GM12801 (cell line): ENCODE data around the gene SLC38A6.

Experiments
- CTCF ChIP-seq: IDR thresholded peaks from one replicate; pipeline ENCODE4 v1.5.1; 2011; ENCODE audit warnings: control low read depth; ENCODE audit not compliant: insufficient read length; ENCODE audit errors: extremely low read depth

The SLC38A6 gene

GRCh38 chr14:60951776-60952435 is 29.1 kb upstream of the SLC38A6 start:
- no peak for TF ChIP-seq CTCF

- no peak for TF ChIP-seq CTCF
These were observed 24.8 kb upstream of the SLC38A6 start for GRCh38 chr14:60956202-60956601.

DNA sequence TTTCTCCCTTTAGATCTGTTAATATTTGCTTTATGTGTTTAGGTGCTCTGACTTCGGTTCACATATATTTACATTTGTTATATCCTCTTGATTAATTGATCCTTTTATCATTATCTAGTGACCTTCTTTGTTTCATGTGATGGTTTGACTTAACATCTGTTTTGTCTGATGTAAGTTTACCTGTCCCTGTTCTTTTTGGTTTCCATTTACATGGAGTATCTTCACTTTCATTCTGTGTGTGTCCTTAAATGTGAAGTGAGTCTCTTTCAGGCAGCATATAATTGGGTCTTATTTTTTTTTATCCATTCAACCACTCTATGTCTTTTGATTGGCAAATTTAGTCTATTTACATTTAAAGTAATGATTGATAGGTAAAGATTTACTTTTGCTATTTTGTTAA is 24.4 kb upstream of the SLC38A6 start:
- TF ChIP-seq CTCF: no peak

- no peak for TF ChIP-seq CTCF
These were observed 22.9 kb upstream of the SLC38A6 start for GRCh38 chr14:60958146-60958545.

- no peak for TF ChIP-seq CTCF
These were observed 17.3 kb upstream of the SLC38A6 start for GRCh38 chr14:60963761-60964160.

DNA sequence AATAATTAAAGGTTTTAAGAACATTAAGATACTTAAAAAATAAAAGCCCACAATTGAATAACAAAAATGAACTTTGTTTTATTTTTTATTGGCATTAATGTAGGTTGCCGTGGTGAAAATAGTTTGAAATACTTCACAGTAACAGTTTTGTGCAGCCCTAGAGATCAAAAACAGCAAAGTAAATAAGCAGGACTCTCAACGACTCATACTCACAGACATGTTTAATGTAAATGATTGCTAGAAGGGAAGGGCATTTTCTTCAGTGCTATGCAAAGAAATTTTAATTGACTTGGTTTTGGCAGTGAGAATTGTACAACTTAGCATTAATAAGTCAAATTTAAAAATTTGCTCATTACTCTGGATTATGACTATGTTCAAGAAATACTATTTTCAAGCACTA is 16.1 kb upstream of the SLC38A6 start:
- TF ChIP-seq CTCF: no peak

DNA sequence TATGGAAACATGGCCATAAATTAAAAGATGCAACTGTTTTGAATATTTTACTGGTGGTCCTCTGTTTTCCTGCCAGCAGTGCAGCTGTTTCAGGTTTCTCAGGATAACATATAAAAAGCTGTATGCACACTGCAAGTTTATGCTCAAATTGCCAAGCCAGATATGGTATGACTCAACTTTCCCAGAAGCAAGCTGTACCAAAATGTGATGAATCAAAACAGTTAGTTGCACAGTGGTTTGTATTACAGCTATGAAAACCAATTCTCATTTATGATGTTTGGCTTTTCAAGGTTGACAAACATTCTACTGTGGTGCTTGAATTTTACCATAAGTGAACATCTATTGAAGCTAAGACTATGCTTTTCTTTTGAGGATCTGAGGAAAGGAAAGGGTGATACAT is 15.6 kb upstream of the SLC38A6 start:
- no peak for TF ChIP-seq CTCF
